GM19395 (cell line): ENCODE data around the gene JAM2.
A peak's percentile ranks its signal among the peaks of the same experiment; 100 is the strongest.
"Not testable (repeated sequence)": the region's sequence is repeated elsewhere in the genome, so short reads cannot be mapped to it uniquely, and the experiment has no call there.

ENCODE experiments used
- ATAC-seq: cut with Tn5 transposase; IDR thresholded peaks from one replicate; pipeline ENCODE4 v1.9.1; 2021; ENCODE audit warnings: mild to moderate bottlenecking, moderate library complexity; ENCODE audit not compliant: unreplicated experiment

JAM2 gene

GRCh38 chr21:25638660-25639550 is at the start of gene JAM2:
Gene JAM2 (plus strand): TSS chr21:25639258. CDS start chr21:25639822, 564 bp downstream.
- ATAC-seq: peak; percentile 55

GRCh38 chr21:25589887-25590286 is 49.2 kb upstream of the JAM2 start:
- ATAC-seq: no peak

GRCh38 chr21:25607151-25608043 is 31.7 kb upstream of the JAM2 start, which contains the start of gene MRPL39:
Gene MRPL39 (minus strand): TSS chr21:25607481. CDS start chr21:25607475, 6 bp downstream.
- peak; percentile 94 for ATAC-seq

- ATAC-seq: peak; percentile 85
Observed at GRCh38 chr21:25608044-25608737, 30.9 kb upstream of the JAM2 start.

GRCh38 chr21:25614441-25614840 is 24.6 kb upstream of the JAM2 start:
- ATAC-seq: no peak

- ATAC-seq: no peak
Observed at GRCh38 chr21:25615880-25616279, 23.2 kb upstream of the JAM2 start.

- no peak for ATAC-seq
Observed at GRCh38 chr21:25619198-25619597, 19.9 kb upstream of the JAM2 start.

GRCh38 chr21:25624511-25624910 is 14.5 kb upstream of the JAM2 start:
- no peak for ATAC-seq

- no peak for ATAC-seq
Observed at GRCh38 chr21:25625036-25625435, 14.0 kb upstream of the JAM2 start.

- ATAC-seq: not testable (repeated sequence)
Observed at GRCh38 chr21:25625776-25626555, 13.1 kb upstream of the JAM2 start.

GRCh38 chr21:25626757-25627156 is 12.3 kb upstream of the JAM2 start:
- ATAC-seq: no peak

- ATAC-seq: no peak
Observed at GRCh38 chr21:25632296-25632695, 6.8 kb upstream of the JAM2 start.

- no peak for ATAC-seq
Observed at GRCh38 chr21:25635310-25635709, 3.7 kb upstream of the JAM2 start.

GRCh38 chr21:25636727-25637126 is 2.3 kb upstream of the JAM2 start:
- ATAC-seq: no peak

- no peak for ATAC-seq
Observed at GRCh38 chr21:25637851-25638659, 1.0 kb upstream of the JAM2 start.

GRCh38 chr21:25639551-25640201 is 618 bp downstream of the JAM2 start:
- ATAC-seq: peak; percentile 76

- peak; percentile 39 for ATAC-seq
Observed at GRCh38 chr21:25640202-25640942, 1.3 kb downstream of the JAM2 start.

- ATAC-seq: no peak
Observed at GRCh38 chr21:25640943-25641292, 1.9 kb downstream of the JAM2 start.
